ENCODE data around the gene MBD1. TPM values are rescaled to one million over a fixed set of nuclear protein-coding genes. Genes with fewer than 3 reads are reported as not detected.

The MBD1 gene
- total and polyA plus RNA-seq, 9 donors: 34.3 to 47.4 (median 40.8) TPM

DNA sequence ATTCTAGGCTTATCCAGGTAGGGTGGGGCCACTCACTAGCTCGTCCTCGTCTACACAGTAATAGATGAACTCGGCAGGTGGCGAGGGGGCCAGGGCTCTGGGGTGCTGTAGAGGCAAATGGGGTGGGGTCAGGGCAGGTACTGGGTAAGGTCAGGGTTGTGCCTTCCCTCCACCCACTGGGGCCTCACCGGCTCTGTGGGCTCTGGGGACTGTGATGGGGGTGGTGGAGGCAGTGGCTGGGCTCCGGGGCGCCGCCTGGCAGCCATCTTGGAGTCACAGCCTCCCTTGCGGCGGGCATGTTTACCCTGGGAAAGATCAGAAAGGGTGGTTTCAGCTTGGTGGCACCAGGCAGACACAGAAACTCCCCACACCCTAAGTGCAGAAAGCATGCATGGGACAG is 6.4 kb downstream of the MBD1 start:
- H3K27me3 ChIP-seq (ENCODE audit: control insufficient read depth, insufficient read depth, low read length): no peaks in the 10 kb centered on the region
- H3K27ac ChIP-seq (ENCODE audit: low read length): no peak overlapping the region
- no peak overlapping the region for H3K4me3 ChIP-seq (ENCODE audit: low read length)
- WGBS (ENCODE audit: insufficient coverage): 93% methylated on average over 3 of the region's 10 CpGs
- DNase-seq: no peak
- H3K9me3 ChIP-seq (replicated peaks; ENCODE audit: control insufficient read depth, low read depth, low read length): no peaks in the 10 kb centered on the region
- peaks cover 3% of the 10 kb centered on the region for H3K4me1 ChIP-seq (ENCODE audit: control insufficient read depth, insufficient read depth, low read length)
- H3K36me3 ChIP-seq (ENCODE audit: control insufficient read depth, insufficient read depth, low read length): peaks cover 81% of the 10 kb centered on the region

DNA sequence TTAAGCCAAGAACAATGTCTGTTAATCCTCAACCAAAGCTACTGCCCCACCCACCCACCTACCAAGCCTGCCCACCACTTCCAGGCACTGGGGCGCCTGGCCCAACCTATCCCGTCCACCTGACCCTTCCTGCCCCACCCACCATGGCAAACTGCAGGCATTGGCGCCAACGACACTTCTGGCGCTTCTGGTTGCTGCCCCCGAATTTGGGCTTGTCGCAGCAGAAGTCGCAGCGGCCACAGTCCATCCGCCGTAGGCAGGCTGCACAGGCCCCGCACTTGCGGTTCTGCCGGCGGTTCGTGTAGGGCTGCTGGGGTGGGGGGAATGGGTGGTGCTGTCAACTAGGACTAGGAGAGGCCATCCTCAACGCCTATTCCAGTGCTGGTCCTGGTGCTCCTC is 7.3 kb downstream of the MBD1 start:
- WGBS (ENCODE audit: insufficient coverage): 90% methylated on average over 16 of the region's 17 CpGs
- DNase-seq: no peak
- Histone ChIP-seq H3K4me1 (ENCODE audit: control insufficient read depth, insufficient read depth, low read length) (no peaks in the 10 kb centered on the region), H3K27ac (ENCODE audit: low read length) (no peak overlapping the region), H3K27me3 (ENCODE audit: control insufficient read depth, insufficient read depth, low read length) (no peaks in the 10 kb centered on the region), H3K4me3 (ENCODE audit: low read length) (no peak overlapping the region), H3K36me3 (ENCODE audit: control insufficient read depth, insufficient read depth, low read length) (peaks cover 84% of the 10 kb centered on the region), H3K9me3 (replicated peaks; ENCODE audit: control insufficient read depth, low read depth, low read length) (no peaks in the 10 kb centered on the region)

DNA sequence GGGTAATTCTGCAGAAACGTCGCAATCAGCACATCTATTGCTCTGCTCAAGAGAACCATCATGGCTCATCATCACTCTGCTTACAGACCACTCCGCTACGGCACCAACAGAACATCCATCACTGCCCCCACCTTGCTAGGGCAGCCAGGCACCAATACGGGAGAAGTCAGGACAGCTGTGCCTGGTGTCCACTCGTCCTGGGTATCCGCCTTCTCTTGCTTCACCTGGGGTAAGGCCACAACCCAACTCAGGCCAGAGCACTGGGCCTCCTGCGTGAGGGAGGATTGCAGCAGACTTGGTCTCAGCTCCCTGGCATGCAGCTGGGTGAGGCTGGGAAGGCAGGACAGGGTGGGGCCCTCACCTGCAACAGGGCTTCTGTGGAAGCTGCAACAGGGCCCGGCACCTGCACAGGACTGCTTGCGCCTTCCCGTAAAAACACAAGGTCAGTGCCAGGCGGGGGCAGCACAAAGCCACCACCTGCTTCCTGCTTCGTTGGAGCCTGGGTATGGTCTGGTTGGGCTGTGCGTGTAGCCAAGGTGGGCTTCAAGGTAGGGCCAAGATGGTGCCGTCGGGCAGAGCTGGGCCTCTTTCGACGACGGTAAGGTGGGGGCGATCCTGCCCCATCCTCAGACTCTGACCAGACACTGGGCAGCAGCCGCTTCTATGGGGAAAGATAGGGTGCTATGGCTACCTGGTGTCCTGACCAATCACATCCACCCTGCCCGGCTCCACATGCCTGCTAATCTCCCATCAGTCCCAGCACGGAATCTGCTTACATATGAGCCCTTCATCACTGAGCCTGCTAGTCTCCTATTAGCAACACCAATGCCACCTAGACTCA is 7.9 kb downstream of the MBD1 start:
- no peaks in the 10 kb centered on the region for H3K9me3 ChIP-seq (replicated peaks; ENCODE audit: control insufficient read depth, low read depth, low read length)
- H3K36me3 ChIP-seq (ENCODE audit: control insufficient read depth, insufficient read depth, low read length): peaks cover 84% of the 10 kb centered on the region
- WGBS (ENCODE audit: insufficient coverage): 97% methylated on average over 17 of the region's 23 CpGs
- no peaks in the 10 kb centered on the region for H3K27me3 ChIP-seq (ENCODE audit: control insufficient read depth, insufficient read depth, low read length)
- H3K27ac ChIP-seq (ENCODE audit: low read length): no peak overlapping the region
- DNase-seq: no peak
- no peak overlapping the region for H3K4me3 ChIP-seq (ENCODE audit: low read length)
- peaks cover 2% of the 10 kb centered on the region for H3K4me1 ChIP-seq (ENCODE audit: control insufficient read depth, insufficient read depth, low read length)

DNA sequence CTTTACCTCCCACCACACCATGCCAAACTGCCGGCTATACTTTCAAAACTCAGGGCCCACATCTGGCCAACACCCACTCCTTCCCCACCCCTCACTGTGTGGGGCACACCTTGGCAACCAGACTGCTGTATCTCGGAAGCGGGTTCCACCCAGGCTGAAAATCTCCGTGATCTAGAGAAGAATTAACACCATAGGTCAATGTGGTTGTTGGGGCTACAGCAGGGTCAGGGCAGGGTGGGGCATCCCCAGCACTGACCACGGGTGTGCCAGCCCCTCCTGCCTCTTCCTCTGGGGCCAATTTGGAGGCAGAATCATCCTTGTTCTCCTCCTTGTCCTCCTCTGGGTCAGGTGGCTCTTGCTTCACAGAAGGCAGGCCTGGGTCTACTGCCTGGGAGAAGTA is 8.8 kb downstream of the MBD1 start:
- 96% methylated on average over 3 of the region's 5 CpGs for WGBS (ENCODE audit: insufficient coverage)
- DNase-seq: no peak
- H3K27ac ChIP-seq (ENCODE audit: low read length): no peak overlapping the region
- peaks cover 4% of the 10 kb centered on the region for H3K4me1 ChIP-seq (ENCODE audit: control insufficient read depth, insufficient read depth, low read length)
- H3K27me3 ChIP-seq (ENCODE audit: control insufficient read depth, insufficient read depth, low read length): no peaks in the 10 kb centered on the region
- peaks cover 82% of the 10 kb centered on the region for H3K36me3 ChIP-seq (ENCODE audit: control insufficient read depth, insufficient read depth, low read length)
- H3K4me3 ChIP-seq (ENCODE audit: low read length): no peak overlapping the region
- H3K9me3 ChIP-seq (replicated peaks; ENCODE audit: control insufficient read depth, low read depth, low read length): no peaks in the 10 kb centered on the region

DNA sequence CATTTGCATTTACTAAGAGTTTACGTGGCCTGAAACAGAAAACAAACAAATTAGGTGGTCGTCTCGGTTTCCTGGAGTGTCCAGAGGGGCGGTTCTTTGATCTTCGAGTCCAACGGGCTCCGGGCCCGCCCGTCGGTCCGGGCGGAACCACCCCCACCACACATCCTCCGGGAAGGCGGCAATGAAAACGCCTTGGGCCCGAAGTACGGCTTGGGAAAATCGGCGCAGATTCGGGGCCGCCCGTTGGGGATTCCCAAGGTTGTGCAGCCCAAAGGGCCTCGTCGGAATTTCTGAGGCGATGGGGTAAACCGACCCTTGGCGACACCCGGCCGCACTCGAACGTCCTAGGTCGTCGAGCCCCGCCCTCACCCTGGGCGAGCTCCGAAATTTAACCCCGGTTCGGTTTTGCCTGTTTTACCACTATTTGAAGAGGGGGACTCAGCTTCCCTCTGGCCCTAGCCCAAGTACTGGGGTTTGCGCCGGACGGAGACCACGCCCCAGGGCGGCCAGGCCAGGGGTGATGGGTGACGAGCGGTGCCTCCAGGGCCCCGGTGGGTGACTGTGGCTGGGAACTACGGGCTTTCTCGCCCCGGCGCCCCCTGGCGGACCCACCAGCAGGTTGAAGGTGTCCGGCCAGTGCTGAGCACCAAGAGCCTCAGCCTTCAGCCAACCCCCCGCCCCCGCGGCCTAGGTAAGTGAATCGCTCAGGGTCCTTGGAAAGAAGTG is 13.1 kb downstream of the MBD1 start:
- peak; percentile 74 for DNase-seq

DNA sequence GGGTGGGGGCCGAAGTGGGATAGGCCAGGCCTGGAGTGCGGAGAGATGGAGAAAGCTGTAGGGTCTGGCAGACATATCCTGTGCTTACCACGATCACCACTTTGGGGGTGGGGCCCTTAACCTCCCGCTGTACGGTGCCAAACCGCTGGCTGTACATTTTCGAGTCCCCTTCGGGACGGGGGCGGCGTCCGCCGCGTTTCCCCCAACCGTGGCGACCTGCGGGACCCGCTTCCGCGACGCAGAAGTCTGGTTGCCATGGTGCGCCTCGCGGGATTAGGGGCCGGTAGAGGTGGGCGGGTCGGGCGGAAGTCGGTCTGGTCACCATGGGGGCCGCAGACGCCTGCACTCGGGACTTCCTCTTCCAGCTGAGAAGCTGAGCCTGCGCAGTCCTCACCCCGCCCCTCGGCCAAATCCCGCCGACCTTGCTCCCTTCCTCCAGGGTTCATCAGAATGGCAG is 15.0 kb downstream of the MBD1 start, which contains the start of gene CFAP53:
Gene CFAP53 (minus strand): TSS at position 248 of the 457 bp plus-strand sequence. CDS start 91 bp downstream, at position 157.
- peak; percentile 96 for DNase-seq
- peaks cover 13% of the 10 kb centered on the region for H3K4me1 ChIP-seq (ENCODE audit: control insufficient read depth, insufficient read depth, low read length)
- H3K9me3 ChIP-seq (replicated peaks; ENCODE audit: control insufficient read depth, low read depth, low read length): no peaks in the 10 kb centered on the region
- WGBS (ENCODE audit: insufficient coverage): 0% methylated on average over 31 of the region's 37 CpGs
- H3K27me3 ChIP-seq (ENCODE audit: control insufficient read depth, insufficient read depth, low read length): peaks cover 2% of the 10 kb centered on the region
- peaks cover 24% of the 10 kb centered on the region for H3K36me3 ChIP-seq (ENCODE audit: control insufficient read depth, insufficient read depth, low read length)
- H3K4me3 ChIP-seq (ENCODE audit: low read length): peak within 1 kb of the TSS; percentile 72
- peak within 1 kb of the TSS; percentile 35 for H3K27ac ChIP-seq (ENCODE audit: low read length)

More for the DNA sequence above, 13.1 kb downstream of the MBD1 start:
- peak overlapping the region; percentile 65 for H3K27ac ChIP-seq (ENCODE audit: low read length)
- no peaks in the 10 kb centered on the region for H3K27me3 ChIP-seq (ENCODE audit: control insufficient read depth, insufficient read depth, low read length)
- peak overlapping the region; percentile 54 for H3K4me3 ChIP-seq (ENCODE audit: low read length)
- no peaks in the 10 kb centered on the region for H3K9me3 ChIP-seq (replicated peaks; ENCODE audit: control insufficient read depth, low read depth, low read length)
- 12% methylated on average over 43 of the region's 56 CpGs for WGBS (ENCODE audit: insufficient coverage)
- peaks cover 42% of the 10 kb centered on the region for H3K36me3 ChIP-seq (ENCODE audit: control insufficient read depth, insufficient read depth, low read length)
- H3K4me1 ChIP-seq (ENCODE audit: control insufficient read depth, insufficient read depth, low read length): peaks cover 13% of the 10 kb centered on the region

DNA sequence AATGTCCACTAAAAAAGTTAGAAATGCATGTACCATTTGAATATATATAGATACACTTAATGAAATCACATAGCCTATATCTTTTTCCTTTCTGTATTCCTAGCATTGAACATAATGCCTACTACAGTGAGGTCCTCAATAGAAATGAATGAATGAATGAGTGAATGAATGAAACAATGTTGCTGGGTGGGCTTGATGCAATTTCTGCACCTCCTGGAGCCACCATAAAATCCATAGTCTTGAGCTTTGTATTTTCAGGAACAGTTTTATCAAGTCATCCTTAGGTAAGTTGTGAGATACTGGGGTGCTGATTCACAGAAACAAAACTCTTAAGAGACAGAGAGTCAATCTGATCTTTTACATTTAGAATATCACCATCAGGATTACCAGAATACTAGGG is 18.3 kb downstream of the MBD1 start:
- H3K4me3 ChIP-seq (ENCODE audit: low read length): no peak overlapping the region
- no peak for DNase-seq
- peaks cover 9% of the 10 kb centered on the region for H3K4me1 ChIP-seq (ENCODE audit: control insufficient read depth, insufficient read depth, low read length)
- no peaks in the 10 kb centered on the region for H3K36me3 ChIP-seq (ENCODE audit: control insufficient read depth, insufficient read depth, low read length)
- H3K27ac ChIP-seq (ENCODE audit: low read length): no peak overlapping the region
- H3K27me3 ChIP-seq (ENCODE audit: control insufficient read depth, insufficient read depth, low read length): peaks cover 2% of the 10 kb centered on the region
- H3K9me3 ChIP-seq (replicated peaks; ENCODE audit: control insufficient read depth, low read depth, low read length): no peaks in the 10 kb centered on the region

DNA sequence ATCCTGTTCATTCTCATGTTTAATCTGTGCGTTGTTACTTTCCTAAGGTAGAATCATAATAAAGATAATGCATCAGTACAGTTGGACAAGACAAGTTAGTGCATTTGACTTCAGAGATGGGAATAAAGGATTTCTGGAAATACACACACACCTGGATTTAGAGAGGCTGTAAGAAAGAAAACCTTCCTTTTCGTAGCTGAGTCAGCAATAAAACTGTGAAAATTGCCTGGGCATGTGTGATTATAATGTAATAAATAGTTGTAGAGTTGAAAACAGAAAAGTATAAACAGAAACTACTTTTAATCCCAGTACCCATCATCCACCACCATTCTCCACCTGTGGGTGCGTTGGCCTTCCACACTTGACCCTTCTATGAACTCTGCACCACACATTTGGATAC is 30.4 kb downstream of the MBD1 start:
- Histone ChIP-seq H3K4me1 (ENCODE audit: control insufficient read depth, insufficient read depth, low read length) (no peaks in the 10 kb centered on the region), H3K4me3 (ENCODE audit: low read length) (no peak overlapping the region), H3K27me3 (ENCODE audit: control insufficient read depth, insufficient read depth, low read length) (no peaks in the 10 kb centered on the region), H3K36me3 (ENCODE audit: control insufficient read depth, insufficient read depth, low read length) (no peaks in the 10 kb centered on the region), H3K9me3 (replicated peaks; ENCODE audit: control insufficient read depth, low read depth, low read length) (no peaks in the 10 kb centered on the region), H3K27ac (ENCODE audit: low read length) (no peak overlapping the region)
- DNase-seq: no peak
- WGBS (ENCODE audit: insufficient coverage): 29% methylated on average over 1 of the region's 3 CpGs

DNA sequence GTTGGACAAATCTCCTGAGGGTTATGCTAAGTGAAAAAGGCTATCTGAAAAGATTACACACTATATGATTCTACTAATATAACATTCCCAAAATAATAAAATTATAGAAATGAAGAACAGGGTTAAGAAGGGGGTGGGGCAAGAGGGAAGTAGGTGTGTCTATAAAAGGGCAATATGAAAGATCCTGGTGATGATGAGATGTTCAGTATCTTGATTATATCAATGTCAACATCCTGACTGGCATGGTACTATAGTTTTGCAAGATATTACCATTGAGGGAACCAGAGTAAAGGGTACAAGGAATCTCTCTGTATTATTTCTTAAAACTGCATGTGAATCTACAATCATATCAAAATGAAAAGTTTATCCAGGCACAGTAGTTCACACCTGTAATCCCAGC is 31.7 kb downstream of the MBD1 start:
- no peak for DNase-seq
- Histone ChIP-seq H3K4me1 (ENCODE audit: control insufficient read depth, insufficient read depth, low read length) (no peaks in the 10 kb centered on the region), H3K27me3 (ENCODE audit: control insufficient read depth, insufficient read depth, low read length) (no peaks in the 10 kb centered on the region), H3K27ac (ENCODE audit: low read length) (no peak overlapping the region), H3K4me3 (ENCODE audit: low read length) (no peak overlapping the region), H3K9me3 (replicated peaks; ENCODE audit: control insufficient read depth, low read depth, low read length) (no peaks in the 10 kb centered on the region), H3K36me3 (ENCODE audit: control insufficient read depth, insufficient read depth, low read length) (no peaks in the 10 kb centered on the region)

DNA sequence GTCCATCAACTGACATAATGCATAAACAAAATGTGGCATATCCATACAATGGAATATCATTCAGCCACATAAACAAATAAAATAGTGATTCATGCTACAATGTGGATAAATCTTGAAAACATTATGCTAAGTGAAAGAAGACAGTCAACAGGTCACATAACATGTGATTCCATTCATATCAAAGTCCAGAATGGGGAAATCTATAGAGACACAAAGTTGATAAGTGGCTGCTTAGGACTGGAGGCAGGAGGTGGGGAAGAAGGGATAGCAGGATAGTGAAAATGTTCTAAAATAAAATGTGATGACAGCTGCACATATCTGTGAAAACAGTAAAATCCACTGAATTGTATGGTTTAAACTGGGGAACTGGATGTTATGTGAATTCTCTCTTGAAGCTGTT is 33.8 kb downstream of the MBD1 start:
- Histone ChIP-seq H3K36me3 (ENCODE audit: control insufficient read depth, insufficient read depth, low read length) (no peaks in the 10 kb centered on the region), H3K27ac (ENCODE audit: low read length) (no peak overlapping the region), H3K4me3 (ENCODE audit: low read length) (no peak overlapping the region), H3K4me1 (ENCODE audit: control insufficient read depth, insufficient read depth, low read length) (no peaks in the 10 kb centered on the region), H3K27me3 (ENCODE audit: control insufficient read depth, insufficient read depth, low read length) (no peaks in the 10 kb centered on the region), H3K9me3 (replicated peaks; ENCODE audit: control insufficient read depth, low read depth, low read length) (no peaks in the 10 kb centered on the region)
- no peak for DNase-seq

All from muscle of leg (tissue), 11 donors.